Endometrium (tissue), 2 donors: Measurements from ENCODE around the gene CUBN.

Experiments
- FAIRE-seq: peaks from 2 replicates; lab custom pipeline; 2012; peaks lifted over from hg19 to GRCh38; lab: Jason Lieb, UNC
- donor health status: control.
- donor health status: control.

CUBN gene

GRCh38 chr10:17101257-17101909 is 28.2 kb downstream of the CUBN start:
- no peak for FAIRE-seq

DNA sequence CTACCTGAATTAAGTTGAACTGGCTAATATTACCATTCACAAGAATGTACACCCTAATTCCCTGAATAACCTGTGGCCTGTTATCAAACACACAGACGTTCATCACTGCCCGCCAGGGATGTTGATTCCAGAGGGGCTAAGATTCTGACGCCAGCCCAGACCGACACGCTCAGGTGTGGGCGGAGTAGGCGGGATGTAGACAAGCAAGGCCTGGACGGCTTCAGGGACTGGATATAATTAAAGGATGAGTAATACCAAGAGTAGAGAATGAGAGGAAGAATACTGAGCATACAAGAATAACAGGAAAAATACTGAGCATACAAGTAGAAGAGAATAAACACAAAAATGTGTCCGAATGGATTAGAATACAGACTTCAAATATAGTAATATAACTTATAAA is 29.0 kb downstream of the CUBN start:
- no peak for FAIRE-seq

GRCh38 chr10:17098012-17098411 is 31.6 kb downstream of the CUBN start:
- FAIRE-seq = no peak

GRCh38 chr10:17094844-17095243 is 34.8 kb downstream of the CUBN start:
- FAIRE-seq = no peak

- peak; percentile 97 for FAIRE-seq
Measured at GRCh38 chr10:17092986-17093803, 36.4 kb downstream of the CUBN start.

DNA sequence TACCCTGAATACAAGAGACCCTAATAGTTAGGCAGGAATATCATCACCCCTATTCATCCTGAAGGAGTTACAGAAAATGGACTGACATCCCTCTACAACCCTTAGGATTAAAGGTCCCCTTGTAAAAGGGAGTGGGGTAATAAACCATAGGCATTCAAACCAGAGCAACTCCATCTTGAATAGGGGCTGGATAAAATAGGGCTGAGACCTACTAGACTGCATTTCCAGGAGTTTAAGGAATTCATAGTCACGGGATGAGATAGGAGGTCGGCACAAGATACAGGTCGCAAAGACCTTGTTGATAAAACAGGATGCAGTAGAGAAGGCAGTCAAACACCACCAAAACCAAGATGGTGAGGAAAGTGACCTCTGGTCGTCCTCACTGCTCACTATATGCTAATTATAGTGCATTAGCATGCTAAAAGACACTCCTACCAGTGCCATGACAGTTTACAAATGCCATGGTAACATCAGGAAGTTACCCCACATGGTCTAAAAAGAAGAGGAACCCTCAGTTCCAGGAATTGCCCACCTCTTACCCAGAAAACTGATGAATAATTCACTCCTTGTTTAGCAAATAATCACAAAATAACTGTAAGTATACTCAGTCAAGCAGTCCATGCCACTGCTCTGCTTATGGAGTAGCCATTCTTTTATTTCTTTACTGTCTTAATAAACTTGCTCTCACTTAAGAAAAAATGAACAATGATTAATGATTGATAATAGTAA is 37.2 kb downstream of the CUBN start:
- FAIRE-seq = no peak

GRCh38 chr10:17088118-17088806 is 41.3 kb downstream of the CUBN start:
- FAIRE-seq = no peak

DNA sequence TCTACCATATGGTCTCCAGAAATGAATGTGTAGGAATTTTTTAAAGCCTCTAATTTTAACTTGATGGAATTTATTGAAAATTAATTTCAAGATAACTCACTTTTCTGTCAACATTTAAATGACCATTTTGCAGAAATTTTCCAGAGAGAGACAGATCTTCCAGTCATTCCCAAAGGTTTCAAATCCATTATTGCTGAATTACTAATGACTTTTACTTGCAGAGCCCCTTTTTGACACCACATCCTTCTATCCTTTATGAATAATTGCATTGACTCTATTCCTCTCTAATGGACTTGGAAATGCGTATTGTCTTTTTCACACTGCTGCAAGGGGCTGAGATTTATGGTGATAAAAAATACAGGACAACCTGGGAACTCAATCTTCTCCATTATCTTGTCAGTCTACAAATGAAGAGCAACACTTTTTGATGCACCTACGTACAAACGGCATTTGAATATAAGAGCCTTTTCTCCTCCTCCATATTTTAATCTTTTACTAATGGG is 42.7 kb downstream of the CUBN start:
- FAIRE-seq = no peak

- peak; percentile 61 for FAIRE-seq
Measured at GRCh38 chr10:17085011-17085725, 44.4 kb downstream of the CUBN start.

DNA sequence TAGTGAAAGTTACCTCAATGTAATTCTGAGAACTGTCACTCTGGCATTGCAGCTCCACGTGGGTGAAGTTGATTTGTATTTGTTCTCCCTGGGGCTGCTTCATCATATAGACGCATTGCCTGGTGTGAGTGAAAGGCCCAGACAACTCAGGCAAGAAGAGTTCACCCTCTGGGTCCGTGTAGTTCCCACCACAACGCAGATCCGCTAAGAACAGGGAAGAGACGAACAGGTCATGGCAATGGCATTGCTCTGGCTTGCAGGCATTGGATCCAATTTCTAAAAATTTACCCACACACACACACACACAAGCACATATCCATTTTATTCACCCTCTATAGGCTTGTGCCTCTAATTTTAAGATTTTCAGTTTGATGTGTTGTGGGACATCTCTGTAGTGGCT is 45.4 kb downstream of the CUBN start:
- no peak for FAIRE-seq

DNA sequence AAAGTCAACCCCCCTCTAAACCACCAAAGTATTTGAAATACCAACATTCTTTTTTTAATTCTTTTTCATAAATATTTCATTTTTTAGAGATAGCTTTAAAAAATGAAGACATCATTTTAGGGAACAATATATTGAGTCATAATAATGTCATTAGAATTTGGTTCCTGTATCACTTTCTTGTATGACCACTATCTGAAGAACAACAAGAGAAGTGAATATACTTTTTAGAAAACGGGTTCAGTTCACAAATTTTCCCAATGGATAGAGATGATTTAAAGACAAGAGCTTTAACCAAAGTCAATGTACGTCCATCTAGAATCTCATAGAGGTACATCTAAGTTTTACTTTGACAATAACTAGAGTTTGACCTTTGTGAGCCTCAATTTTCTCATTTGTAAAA is 48.2 kb downstream of the CUBN start:
- no peak for FAIRE-seq

DNA sequence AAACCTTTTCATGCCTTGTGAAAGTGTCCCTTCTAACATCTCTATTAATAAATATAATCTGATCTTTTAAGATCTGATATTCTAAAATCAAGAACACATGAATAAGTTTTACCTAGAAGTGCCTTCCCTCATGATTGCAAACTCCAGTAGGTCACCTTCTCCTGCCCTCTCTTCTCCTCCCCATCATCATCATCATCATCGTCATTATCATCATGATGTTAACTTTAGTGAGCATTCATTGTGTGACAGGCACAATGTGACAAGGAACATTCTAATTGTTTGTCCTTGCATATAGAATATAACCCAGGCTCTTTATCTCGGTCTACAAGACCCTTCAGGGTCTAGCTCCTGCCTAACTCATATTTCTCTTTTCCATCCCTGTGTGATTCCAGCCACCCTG is 51.7 kb downstream of the CUBN start:
- FAIRE-seq = no peak

GRCh38 chr10:17077346-17077781 is 52.2 kb downstream of the CUBN start:
- FAIRE-seq = no peak

DNA sequence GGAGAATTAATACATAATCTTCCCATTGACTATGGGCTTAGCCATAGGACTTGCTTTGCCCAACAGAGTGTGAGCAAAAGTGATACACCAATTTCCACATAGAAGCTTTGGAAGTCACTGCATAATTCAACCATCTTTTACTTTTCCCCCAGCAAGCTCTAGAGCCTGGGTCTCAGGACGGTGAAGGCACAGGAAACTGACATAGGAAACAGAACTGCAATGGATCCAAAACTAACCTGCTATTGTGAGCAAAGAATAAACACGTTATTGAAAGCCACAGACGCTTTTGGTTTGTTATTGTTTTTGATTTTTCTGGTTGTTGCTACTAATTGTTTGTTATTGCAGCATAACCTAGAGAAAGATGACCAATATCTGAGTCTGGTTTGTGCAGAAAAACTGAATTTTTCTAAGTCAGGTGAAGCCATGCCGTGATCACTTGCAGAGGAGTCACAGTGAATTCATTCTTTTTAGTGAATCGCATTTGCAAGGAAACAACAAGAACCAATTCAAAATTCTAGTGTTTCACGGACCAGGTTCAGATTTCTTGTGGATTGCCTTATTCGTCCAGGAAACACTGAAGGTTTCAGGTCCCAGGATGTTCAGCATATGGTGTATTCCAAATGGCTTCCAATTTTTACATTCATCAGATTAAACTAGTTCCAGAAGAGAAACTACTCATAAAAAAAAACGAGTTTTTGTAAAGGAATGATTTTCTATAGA is 52.8 kb downstream of the CUBN start:
- no peak for FAIRE-seq

- peak; percentile 37 for FAIRE-seq
Measured at GRCh38 chr10:17075533-17076359, 53.9 kb downstream of the CUBN start.

DNA sequence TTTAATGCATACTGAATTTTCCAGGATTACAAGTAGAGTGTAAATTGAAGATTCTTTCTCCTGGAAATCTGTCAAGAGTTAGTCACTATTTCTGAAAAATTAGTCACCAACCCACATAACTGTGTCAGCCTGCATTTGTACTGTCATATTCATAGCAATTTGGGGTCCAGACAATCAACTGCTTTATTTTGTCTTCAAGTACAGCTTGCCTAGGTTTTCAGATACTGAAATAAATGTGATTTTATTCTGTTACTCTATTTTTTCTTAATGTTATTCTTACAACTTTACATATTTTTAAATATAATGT is 55.1 kb downstream of the CUBN start:
- FAIRE-seq = no peak

- no peak for FAIRE-seq
Measured at GRCh38 chr10:17073725-17074540, 55.7 kb downstream of the CUBN start.

GRCh38 chr10:17068953-17069352 is 60.7 kb downstream of the CUBN start:
- no peak for FAIRE-seq
